Measurements from ENCODE around the gene SLC7A7. TPM values are rescaled to one million over a fixed set of nuclear protein-coding genes. Genes with fewer than 3 reads are reported as not detected.
"Not testable (repeated sequence)": the region's sequence is repeated elsewhere in the genome, so short reads cannot be mapped to it uniquely, and the experiment has no call there.

Gene SLC7A7
- total RNA-seq, 1 donor from 2014 or later: 84.4 TPM

- H3K36me3 ChIP-seq: no peaks in the 10 kb centered on the region
- DNase-seq (peak; percentile 94), ATAC-seq (peak; percentile 94)
- H3K4me3 ChIP-seq: peak overlapping the region; percentile 53
- intact Hi-C loops (cut with DNase I): no loop called here
- TF ChIP-seq, protein P1, sequence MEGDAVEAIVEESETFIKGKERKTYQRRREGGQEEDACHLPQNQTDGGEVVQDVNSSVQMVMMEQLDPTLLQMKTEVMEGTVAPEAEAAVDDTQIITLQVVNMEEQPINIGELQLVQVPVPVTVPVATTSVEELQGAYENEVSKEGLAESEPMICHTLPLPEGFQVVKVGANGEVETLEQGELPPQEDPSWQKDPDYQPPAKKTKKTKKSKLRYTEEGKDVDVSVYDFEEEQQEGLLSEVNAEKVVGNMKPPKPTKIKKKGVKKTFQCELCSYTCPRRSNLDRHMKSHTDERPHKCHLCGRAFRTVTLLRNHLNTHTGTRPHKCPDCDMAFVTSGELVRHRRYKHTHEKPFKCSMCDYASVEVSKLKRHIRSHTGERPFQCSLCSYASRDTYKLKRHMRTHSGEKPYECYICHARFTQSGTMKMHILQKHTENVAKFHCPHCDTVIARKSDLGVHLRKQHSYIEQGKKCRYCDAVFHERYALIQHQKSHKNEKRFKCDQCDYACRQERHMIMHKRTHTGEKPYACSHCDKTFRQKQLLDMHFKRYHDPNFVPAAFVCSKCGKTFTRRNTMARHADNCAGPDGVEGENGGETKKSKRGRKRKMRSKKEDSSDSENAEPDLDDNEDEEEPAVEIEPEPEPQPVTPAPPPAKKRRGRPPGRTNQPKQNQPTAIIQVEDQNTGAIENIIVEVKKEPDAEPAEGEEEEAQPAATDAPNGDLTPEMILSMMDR (IDR thresholded peaks at IDR 0.05): peak; percentile 91
- H3K4me1 ChIP-seq: peaks cover 42% of the 10 kb centered on the region
- peak overlapping the region; percentile 24 for H3K27ac ChIP-seq
- no peaks in the 10 kb centered on the region for H3K9me3 ChIP-seq
- H3K27me3 ChIP-seq: no peaks in the 10 kb centered on the region
Measured at GRCh38 chr14:22852940-22853767, 37.9 kb upstream of the SLC7A7 start.

DNA sequence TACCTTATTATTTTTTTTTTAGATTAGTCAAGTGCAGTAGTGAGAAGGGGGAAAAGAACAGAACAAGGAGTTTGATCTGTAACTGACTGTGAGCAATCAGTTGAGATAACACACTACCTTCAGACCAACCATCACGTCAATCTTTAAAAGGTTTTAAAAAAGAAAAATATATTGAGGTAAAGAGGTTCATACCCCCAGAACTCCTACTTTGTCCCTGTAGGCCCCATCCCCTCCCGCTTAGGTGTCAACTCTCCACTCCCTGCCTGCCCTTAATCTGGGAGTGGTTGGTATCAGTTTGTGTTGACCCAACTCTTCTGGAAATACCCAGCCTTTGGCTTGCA lies 37.3 kb upstream of the SLC7A7 start:
- intact Hi-C loops (cut with DNase I): no loop called here
- H3K36me3 ChIP-seq: no peaks in the 10 kb centered on the region
- DNase-seq (no peak), ATAC-seq (no peak)
- H3K27me3 ChIP-seq: no peaks in the 10 kb centered on the region
- H3K4me1 ChIP-seq: peaks cover 48% of the 10 kb centered on the region
- TF ChIP-seq, protein P1 (IDR thresholded peaks at IDR 0.05): no peak
- no peak overlapping the region for H3K27ac ChIP-seq
- H3K9me3 ChIP-seq: no peaks in the 10 kb centered on the region
- H3K4me3 ChIP-seq: no peak overlapping the region

- H3K4me3 ChIP-seq; DNase-seq; H3K9me3 ChIP-seq; H3K36me3 ChIP-seq; H3K27me3 ChIP-seq; ATAC-seq; intact Hi-C loops (cut with DNase I): not testable (repeated sequence)
- Histone ChIP-seq H3K27ac (peak overlapping the region; percentile 74), H3K4me1 (peaks cover 50% of the 10 kb centered on the region)
Measured at GRCh38 chr14:22852178-22852577, 36.9 kb upstream of the SLC7A7 start.

DNA sequence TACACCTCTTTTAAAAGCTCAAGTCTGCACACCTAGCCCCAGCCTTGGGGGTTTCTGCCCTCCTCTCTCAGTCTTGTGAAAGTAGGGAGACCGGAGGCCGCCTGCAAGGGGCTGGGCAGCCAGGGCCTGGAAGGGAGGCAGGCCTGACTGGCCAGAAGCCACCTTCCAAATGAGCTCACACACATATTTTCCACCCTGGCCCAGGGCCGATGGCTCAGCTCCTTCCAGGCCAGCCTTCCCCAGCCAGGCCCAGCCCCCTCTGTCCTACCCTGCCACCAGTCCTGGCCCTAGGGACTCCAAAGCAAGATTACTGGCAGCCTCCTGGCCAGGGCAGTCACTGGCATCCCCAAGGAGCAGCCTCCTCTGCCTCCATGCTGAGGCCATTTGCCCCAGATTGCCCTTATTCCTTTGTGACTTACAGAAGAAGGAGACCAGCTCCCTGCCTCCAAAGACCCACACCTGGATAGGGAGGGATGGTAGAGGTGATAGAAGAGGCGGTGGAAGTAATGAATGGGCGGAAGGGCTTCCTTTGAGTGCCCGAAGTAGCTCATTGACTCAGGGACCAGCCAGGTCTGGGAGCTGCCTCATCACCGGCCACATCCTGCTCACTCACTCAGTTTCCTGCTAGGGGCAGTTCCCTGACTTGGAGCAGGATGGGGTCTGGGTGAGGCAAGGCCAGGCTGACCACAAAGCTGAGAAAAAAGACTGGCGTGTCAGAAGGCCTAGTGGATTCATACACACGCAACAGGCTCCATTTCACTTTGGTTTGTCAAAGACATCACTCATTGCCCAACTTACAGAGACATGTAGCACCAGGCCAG lies 35.9 kb upstream of the SLC7A7 start:
- peak; percentile 77 for DNase-seq
- Histone ChIP-seq H3K27me3 (no peaks in the 10 kb centered on the region), H3K27ac (peak overlapping the region; percentile 74), H3K36me3 (peaks cover 10% of the 10 kb centered on the region), H3K4me1 (peaks cover 54% of the 10 kb centered on the region), H3K4me3 (no peak overlapping the region), H3K9me3 (no peaks in the 10 kb centered on the region)
- peak; percentile 44 for ATAC-seq
- intact Hi-C loops (cut with DNase I): no loop called here
- TF ChIP-seq, protein P1 (IDR thresholded peaks at IDR 0.05): no peak

DNA sequence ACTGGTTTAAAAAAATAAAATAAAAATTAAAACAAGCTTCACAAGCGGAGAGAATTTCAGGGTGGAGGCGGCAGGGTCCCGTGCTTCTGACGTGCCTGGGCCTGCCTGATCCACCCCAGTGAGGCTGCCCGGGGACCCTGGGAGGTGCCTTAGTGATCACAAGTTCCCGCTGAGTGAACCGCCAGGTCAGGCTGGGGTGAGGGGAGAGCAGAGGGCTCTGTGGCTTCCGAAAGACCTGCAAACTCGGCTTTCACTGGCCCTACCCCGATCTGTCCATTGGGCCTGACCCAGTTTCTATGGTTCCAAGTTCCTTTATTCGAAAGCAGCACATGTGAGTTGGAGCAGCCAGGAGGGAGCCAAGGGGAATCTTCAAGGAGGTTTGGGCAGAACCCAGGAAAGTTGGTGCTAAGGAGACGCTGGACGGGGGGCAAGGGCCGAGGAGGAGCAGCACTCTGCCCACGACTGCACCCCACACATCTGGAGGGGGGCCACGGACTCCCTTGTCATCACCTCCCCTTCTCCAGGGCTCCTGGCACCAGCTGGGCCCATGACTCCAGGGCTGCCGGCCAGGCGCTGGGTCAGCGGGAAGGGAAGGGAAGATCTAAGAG lies 34.1 kb upstream of the SLC7A7 start:
- DNase-seq (peak; percentile 66), ATAC-seq (no peak)
- Histone ChIP-seq H3K27ac (peak overlapping the region; percentile 84), H3K4me3 (no peak overlapping the region), H3K27me3 (no peaks in the 10 kb centered on the region), H3K36me3 (peaks cover 28% of the 10 kb centered on the region), H3K4me1 (peaks cover 60% of the 10 kb centered on the region), H3K9me3 (no peaks in the 10 kb centered on the region)
- intact Hi-C loops (cut with DNase I): no loop called here
- TF ChIP-seq, protein P1 (IDR thresholded peaks at IDR 0.05): no peak
